Liver (tissue), 9 donors: Measurements from ENCODE around the gene ITGA2. TPM values are rescaled to one million over a fixed set of nuclear protein-coding genes. Genes with fewer than 3 reads are reported as not detected.

ENCODE experiments used
- DNase-seq: peaks from one replicate; pipeline ENCODE4 v3.0.0-alpha.2; 2017; ENCODE audit warnings: low spot score
- H3K27ac ChIP-seq, 2 donors: one replicate each; pipeline ENCODE4 v1.7.0; 2013; ENCODE audit warnings: inconsistent platforms in 2 of 2, low read length in 2 of 2, control low read depth in 1 of 2, low read depth in 1 of 2, mild to moderate bottlenecking in 1 of 2
- H3K27me3 ChIP-seq, 4 donors: one replicate each; pipeline versions ENCODE4 v1.6.1 to v1.7.0; 2013; ENCODE audit warnings: low read length in 3 of 4, inconsistent platforms in 1 of 4, mild to moderate bottlenecking in 1 of 4, moderate library complexity in 1 of 4; ENCODE audit not compliant: control insufficient read depth in 4 of 4, insufficient read depth in 4 of 4
- H3K36me3 ChIP-seq, 4 donors: one replicate each; pipeline versions ENCODE4 v1.6.1 to v1.7.0; 2013; ENCODE audit warnings: low read length in 3 of 4, mild to moderate bottlenecking in 3 of 4, low read depth in 1 of 4, moderate library complexity in 1 of 4; ENCODE audit not compliant: control insufficient read depth in 4 of 4, insufficient read depth in 3 of 4
- H3K4me1 ChIP-seq, 4 donors: one replicate each; pipeline versions ENCODE4 v1.6.1 to v1.7.0; 2013; ENCODE audit warnings: low read length in 3 of 4, mild to moderate bottlenecking in 3 of 4, moderate library complexity in 1 of 4; ENCODE audit not compliant: control insufficient read depth in 4 of 4, insufficient read depth in 4 of 4
- H3K4me3 ChIP-seq, 3 donors: one replicate each; pipeline versions ENCODE4 v1.6.1 to v1.7.0; 2013; ENCODE audit warnings: low read length in 3 of 3, control low read depth in 1 of 3, low read depth in 1 of 3, mild to moderate bottlenecking in 1 of 3
- H3K9ac ChIP-seq, 2 donors: one replicate each; pipeline ENCODE4 v1.7.0; 2013; ENCODE audit warnings: low read length in 2 of 2, mild to moderate bottlenecking in 2 of 2, moderate library complexity in 2 of 2, control low read depth in 1 of 2, low read depth in 1 of 2
- H3K9me3 ChIP-seq, 4 donors: one replicate each; pipeline versions ENCODE4 v1.6.1 to v1.7.0; 2013; ENCODE audit warnings: low read length in 3 of 4; ENCODE audit not compliant: control insufficient read depth in 4 of 4
- EGR1 ChIP-seq, 2 donors: IDR thresholded peaks; 2 replicates each; pipeline ENCODE4 v1.6.1; 2016 to 2018; ENCODE audit warnings: antibody characterized with exemption in 2 of 2, low read depth in 2 of 2
- FOXA1 ChIP-seq: IDR thresholded peaks from 2 replicates; pipeline ENCODE4 v1.6.1; 2016; ENCODE audit warnings: antibody characterized with exemption
- FOXA2 ChIP-seq: IDR thresholded peaks from 2 replicates; pipeline ENCODE4 v1.6.1; 2016; ENCODE audit warnings: antibody characterized with exemption
- GABPA ChIP-seq, 2 donors: IDR thresholded peaks in 1 of 2; conservative IDR thresholded peaks in 1 of 2; 2 replicates each; pipeline ENCODE4 v1.6.1; 2016; ENCODE audit warnings: antibody characterized with exemption in 2 of 2, mild to moderate bottlenecking in 1 of 2, moderate library complexity in 1 of 2
- HNF4A ChIP-seq, 2 donors: conservative IDR thresholded peaks; 2 replicates each; pipeline ENCODE4 v1.6.1; 2016; ENCODE audit warnings: antibody characterized with exemption in 2 of 2, mild to moderate bottlenecking in 2 of 2
- HNF4G ChIP-seq: IDR thresholded peaks from 2 replicates; pipeline ENCODE4 v1.6.1; 2016; ENCODE audit warnings: antibody characterized with exemption
- JUND ChIP-seq, 2 donors: IDR thresholded peaks; 2 replicates each; pipeline ENCODE4 v1.6.1; 2016; ENCODE audit warnings: antibody characterized with exemption in 2 of 2
- NR2F2 ChIP-seq: IDR thresholded peaks from 2 replicates; pipeline ENCODE4 v1.6.1; 2016; ENCODE audit warnings: antibody characterized with exemption
- RAD21 ChIP-seq, 2 donors: IDR thresholded peaks; 2 replicates each; pipeline ENCODE4 v1.6.1; 2016; ENCODE audit warnings: antibody characterized with exemption in 2 of 2, mild to moderate bottlenecking in 2 of 2
- RXRA ChIP-seq, 2 donors: IDR thresholded peaks; 2 replicates each; pipeline ENCODE4 v1.6.1; 2017 to 2018; ENCODE audit warnings: antibody characterized with exemption in 2 of 2, mild to moderate bottlenecking in 1 of 2
- SP1 ChIP-seq: IDR thresholded peaks from 2 replicates; pipeline ENCODE4 v1.6.1; 2018; ENCODE audit warnings: antibody characterized with exemption, mild to moderate bottlenecking
- TAF1 ChIP-seq: conservative IDR thresholded peaks from 2 replicates; pipeline ENCODE4 v1.6.1; 2016; ENCODE audit warnings: antibody characterized with exemption, mild to moderate bottlenecking
- YY1 ChIP-seq: IDR thresholded peaks from 2 replicates; pipeline ENCODE4 v1.6.1; 2016; ENCODE audit warnings: antibody characterized with exemption, mild to moderate bottlenecking
- WGBS: extraction: QIAGEN DNeasy Blood & Tissue Kit; methylation state at CpG from one replicate; pipeline ENCODE4 v1.1.7; 2013; 5-methylcytosine and 5-hydroxymethylcytosine counted together
- polyA plus RNA-seq, 2 donors: library from polyadenylated mRNA; stranded (reverse) in 1 of 2; unstranded in 1 of 2; fragments of 200-250 nt in 1 of 2; fragments of >200 nt in 1 of 2; fragmentation: Nextera tagmentation in 1 of 2; extraction: Ambion mirVana in 1 of 2; gene quantifications; one replicate each; pipeline versions ENCODE4 v1.2.1 to v1.2.3, GENCODE V29; 2013 to 2015
- total RNA-seq, 2 donors: library from RNA; depleted of rRNA; stranded (reverse); fragments of >200 nt; gene quantifications; one replicate each; pipeline ENCODE4 v1.2.3, GENCODE V29; 2014
- TF ChIP-seq, protein P1 (sequence below): IDR thresholded peaks from 2 replicates; pipeline ENCODE4 v1.6.1; 2016; ENCODE audit warnings: antibody characterized with exemption
- TF ChIP-seq, protein P2 (sequence below): IDR thresholded peaks from 2 replicates; pipeline ENCODE4 v1.6.1; 2016; ENCODE audit warnings: antibody characterized with exemption
- donor health status: healthy.
- donor health status: healthy.
- donor health status: healthy.
- donor health status: healthy.
- donor health status: healthy.

Gene ITGA2
- total and polyA plus RNA-seq, 4 donors: 0.12 to 0.61 (median 0.33) TPM

DNA sequence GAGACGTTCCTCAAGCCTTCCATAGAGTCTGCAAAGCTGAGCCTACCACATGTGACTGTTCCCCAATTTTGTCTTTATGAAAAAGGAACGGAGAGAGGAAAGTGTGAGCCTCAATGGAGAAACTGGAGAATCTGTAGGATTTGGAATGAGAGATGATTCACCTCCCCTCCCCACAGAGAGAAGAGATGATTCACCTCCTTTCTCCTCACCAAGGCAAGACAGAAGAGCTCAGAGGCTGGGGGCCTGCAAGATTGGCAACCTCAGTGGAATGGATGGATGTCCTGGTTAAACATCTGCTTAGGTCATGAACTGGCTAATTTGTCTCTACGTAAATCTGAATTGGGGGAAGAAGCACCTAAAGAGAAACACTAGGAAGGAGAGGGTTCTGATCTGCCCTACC is 137.4 kb downstream of the ITGA2 start (continued):
- TF ChIP-seq, protein P1, sequence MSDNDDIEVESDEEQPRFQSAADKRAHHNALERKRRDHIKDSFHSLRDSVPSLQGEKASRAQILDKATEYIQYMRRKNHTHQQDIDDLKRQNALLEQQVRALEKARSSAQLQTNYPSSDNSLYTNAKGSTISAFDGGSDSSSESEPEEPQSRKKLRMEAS: no peak
- TF ChIP-seq HNF4G (no peak), RAD21 (IDR thresholded peaks at IDR 0.05) (no peak), YY1 (no peak), NR2F2 (no peak), SP1 (no peak)

DNA sequence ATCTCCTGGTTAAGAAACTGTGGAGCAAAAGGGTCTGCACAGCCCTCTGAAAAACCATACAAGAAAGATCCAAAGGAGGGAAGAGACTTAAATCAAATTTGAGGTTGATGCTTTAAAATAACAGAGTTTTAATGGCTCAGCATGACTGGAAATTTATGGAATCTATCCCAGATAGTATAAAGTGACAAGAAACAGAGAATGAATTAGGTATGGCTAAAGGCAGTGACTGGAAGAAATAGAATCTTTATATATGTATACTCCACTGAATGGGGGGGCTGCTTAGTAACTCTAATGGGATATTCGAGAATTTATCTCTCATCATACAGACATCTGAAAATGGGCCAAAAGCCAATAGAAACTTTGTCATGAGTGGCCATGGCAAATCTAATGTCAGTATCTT is 138.0 kb downstream of the ITGA2 start:
- Histone ChIP-seq H3K9me3 (no peaks in the 10 kb centered on the region), H3K4me3 (no peak overlapping the region), H3K27ac (no peak overlapping the region), H3K9ac (no peak overlapping the region), H3K36me3 (no peaks in the 10 kb centered on the region), H3K4me1 (peaks cover 0 to 6% (median 0%) of the 10 kb centered on the region in 4 donors), H3K27me3 (no peaks in the 10 kb centered on the region)
- no peak for TF ChIP-seq RXRA (IDR thresholded peaks at IDR 0.05)
- WGBS: 80% methylated on average over 1 of the region's 1 CpG
- DNase-seq: no peak

DNA sequence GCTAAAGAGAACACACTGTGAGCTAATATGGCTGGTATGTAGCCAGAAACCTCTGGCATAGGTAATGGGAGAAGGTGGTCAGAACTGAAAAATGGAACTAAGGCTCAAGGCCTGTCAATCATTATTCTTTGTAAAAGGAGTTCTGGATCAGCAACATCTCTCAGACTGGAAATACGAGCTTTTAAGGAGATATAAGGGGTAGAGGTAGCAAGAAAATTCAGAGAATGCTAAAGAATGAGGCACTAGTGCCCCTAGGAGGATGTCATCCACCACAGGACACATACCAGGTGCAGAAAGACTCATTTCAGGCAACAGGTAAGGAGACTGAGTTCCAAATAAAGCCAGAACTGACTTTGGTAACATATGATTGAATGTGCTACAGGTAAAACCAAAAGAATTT is 139.3 kb downstream of the ITGA2 start:
- Histone ChIP-seq H3K27ac (no peak overlapping the region), H3K4me1 (peaks cover 0 to 6% (median 0%) of the 10 kb centered on the region in 4 donors), H3K9ac (no peak overlapping the region), H3K27me3 (no peaks in the 10 kb centered on the region), H3K9me3 (no peaks in the 10 kb centered on the region), H3K36me3 (no peaks in the 10 kb centered on the region), H3K4me3 (no peak overlapping the region)
- DNase-seq: no peak
- 85% methylated on average over 1 of the region's 1 CpG for WGBS
- no peak for TF ChIP-seq RAD21 (IDR thresholded peaks at IDR 0.05)
- TF ChIP-seq JUND (IDR thresholded peaks at IDR 0.05): no peak
- TF ChIP-seq TAF1: no peak
- TF ChIP-seq EGR1 (IDR thresholded peaks at IDR 0.05; ENCODE audit: low read depth in 2 of 2): no peak
- no peak for TF ChIP-seq SP1
- no peak for TF ChIP-seq FOXA1
- no peak for TF ChIP-seq HNF4A (conservative IDR thresholded peaks at IDR 0.05)
- TF ChIP-seq RXRA (IDR thresholded peaks at IDR 0.05): no peak
- TF ChIP-seq, protein P1: no peak

DNA sequence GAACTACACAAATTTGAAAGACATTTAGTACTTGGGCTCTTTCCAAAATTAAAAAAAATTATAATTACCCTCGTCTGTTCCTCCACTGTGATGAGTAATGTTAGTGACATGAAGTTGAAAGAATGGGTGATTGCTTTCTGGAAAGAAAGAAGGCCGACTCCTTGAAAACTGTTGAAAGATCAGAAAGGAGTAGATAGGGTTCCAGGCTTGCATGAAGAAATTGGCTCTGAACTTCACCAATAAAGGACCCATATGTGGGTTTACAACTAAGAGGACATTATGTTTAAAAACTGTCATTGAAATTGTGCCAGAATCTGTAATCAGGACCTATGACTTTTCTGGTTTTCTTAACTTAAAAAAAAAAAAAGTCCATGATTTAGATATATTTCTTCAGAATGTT is 141.1 kb downstream of the ITGA2 start:
- DNase-seq: no peak
- peaks cover 0 to 6% (median 0%) of the 10 kb centered on the region in 4 donors for H3K4me1 ChIP-seq
- no peaks in the 10 kb centered on the region for H3K27me3 ChIP-seq
- no peak overlapping the region for H3K27ac ChIP-seq
- TF ChIP-seq RAD21 (IDR thresholded peaks at IDR 0.05) (no peak), GABPA (IDR thresholded peaks at IDR 0.05 in 1 of 2, conservative IDR thresholded peaks at IDR 0.05 in 1 of 2) (no peak), NR2F2 (no peak), SP1 (no peak), FOXA2 (no peak), TAF1 (no peak)
- TF ChIP-seq, protein P2, sequence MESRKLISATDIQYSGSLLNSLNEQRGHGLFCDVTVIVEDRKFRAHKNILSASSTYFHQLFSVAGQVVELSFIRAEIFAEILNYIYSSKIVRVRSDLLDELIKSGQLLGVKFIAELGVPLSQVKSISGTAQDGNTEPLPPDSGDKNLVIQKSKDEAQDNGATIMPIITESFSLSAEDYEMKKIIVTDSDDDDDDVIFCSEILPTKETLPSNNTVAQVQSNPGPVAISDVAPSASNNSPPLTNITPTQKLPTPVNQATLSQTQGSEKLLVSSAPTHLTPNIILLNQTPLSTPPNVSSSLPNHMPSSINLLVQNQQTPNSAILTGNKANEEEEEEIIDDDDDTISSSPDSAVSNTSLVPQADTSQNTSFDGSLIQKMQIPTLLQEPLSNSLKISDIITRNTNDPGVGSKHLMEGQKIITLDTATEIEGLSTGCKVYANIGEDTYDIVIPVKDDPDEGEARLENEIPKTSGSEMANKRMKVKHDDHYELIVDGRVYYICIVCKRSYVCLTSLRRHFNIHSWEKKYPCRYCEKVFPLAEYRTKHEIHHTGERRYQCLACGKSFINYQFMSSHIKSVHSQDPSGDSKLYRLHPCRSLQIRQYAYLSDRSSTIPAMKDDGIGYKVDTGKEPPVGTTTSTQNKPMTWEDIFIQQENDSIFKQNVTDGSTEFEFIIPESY: no peak
- 76% methylated on average over 2 of the region's 2 CpGs for WGBS
- H3K4me3 ChIP-seq: no peak overlapping the region
- H3K36me3 ChIP-seq: no peaks in the 10 kb centered on the region
- no peaks in the 10 kb centered on the region for H3K9me3 ChIP-seq
- H3K9ac ChIP-seq: no peak overlapping the region
